ENCODE measurements around the gene PLXNA1.

PLXNA1 gene

GRCh38 chr3:126982471-126983175, at the start of gene PLXNA1:
PLXNA1 (plus strand) TSS chr3:126983115; CDS start chr3:126988594, 5,479 bp downstream.
- Mint-ChIP-seq H3K4me1 (ENCODE audit: low read depth) (peaks cover 19% of the 10 kb centered on the region), H3K36me3 (ENCODE audit: low read depth) (no peaks in the 10 kb centered on the region), H3K27me3 (peaks cover 16% of the 10 kb centered on the region), H3K9me3 (no peaks in the 10 kb centered on the region), H3K4me3 (peak within 1 kb of the TSS; percentile 78), H3K27ac (peak within 1 kb of the TSS; percentile 90)
- peak; percentile 94 for DNase-seq

- no peak overlapping the region for H3K4me3 Mint-ChIP-seq
- H3K27ac Mint-ChIP-seq, result no peak overlapping the region
- H3K9me3 Mint-ChIP-seq, result no peaks in the 10 kb centered on the region
- no peaks in the 10 kb centered on the region for H3K4me1 Mint-ChIP-seq (ENCODE audit: low read depth)
- no peaks in the 10 kb centered on the region for H3K36me3 Mint-ChIP-seq (ENCODE audit: low read depth)
- no peak for DNase-seq
- H3K27me3 Mint-ChIP-seq, result no peaks in the 10 kb centered on the region
Observed at GRCh38 chr3:126934031-126934531, 48.8 kb upstream of the PLXNA1 start.

- Mint-ChIP-seq H3K27ac (no peak overlapping the region), H3K9me3 (no peaks in the 10 kb centered on the region), H3K27me3 (no peaks in the 10 kb centered on the region), H3K4me1 (ENCODE audit: low read depth) (no peaks in the 10 kb centered on the region), H3K4me3 (no peak overlapping the region), H3K36me3 (ENCODE audit: low read depth) (no peaks in the 10 kb centered on the region)
- DNase-seq, result no peak
Observed at GRCh38 chr3:126934991-126935390, 47.9 kb upstream of the PLXNA1 start.

GRCh38 chr3:126935756-126936509, 47.0 kb upstream of the PLXNA1 start:
- no peaks in the 10 kb centered on the region for H3K36me3 Mint-ChIP-seq (ENCODE audit: low read depth)
- no peaks in the 10 kb centered on the region for H3K27me3 Mint-ChIP-seq
- no peak for DNase-seq
- H3K4me3 Mint-ChIP-seq, result no peak overlapping the region
- no peaks in the 10 kb centered on the region for H3K9me3 Mint-ChIP-seq
- no peak overlapping the region for H3K27ac Mint-ChIP-seq
- no peaks in the 10 kb centered on the region for H3K4me1 Mint-ChIP-seq (ENCODE audit: low read depth)

- Mint-ChIP-seq H3K27me3 (no peaks in the 10 kb centered on the region), H3K27ac (no peak overlapping the region)
Observed at GRCh38 chr3:126936853-126937425, 46.0 kb upstream of the PLXNA1 start.

GRCh38 chr3:126937533-126937932, 45.4 kb upstream of the PLXNA1 start:
- DNase-seq, result no peak
- Mint-ChIP-seq H3K4me3 (no peak overlapping the region), H3K27ac (no peak overlapping the region), H3K9me3 (no peaks in the 10 kb centered on the region), H3K4me1 (ENCODE audit: low read depth) (no peaks in the 10 kb centered on the region), H3K27me3 (no peaks in the 10 kb centered on the region), H3K36me3 (ENCODE audit: low read depth) (peaks cover under 1% of the 10 kb centered on the region)

More at GRCh38 chr3:126936853-126937425, 46.0 kb upstream of the PLXNA1 start:
- H3K4me1 Mint-ChIP-seq (ENCODE audit: low read depth), result no peaks in the 10 kb centered on the region
- H3K36me3 Mint-ChIP-seq (ENCODE audit: low read depth), result no peaks in the 10 kb centered on the region
- H3K9me3 Mint-ChIP-seq, result no peaks in the 10 kb centered on the region
- H3K4me3 Mint-ChIP-seq, result no peak overlapping the region
- DNase-seq, result no peak

- Mint-ChIP-seq H3K4me1 (ENCODE audit: low read depth) (no peaks in the 10 kb centered on the region), H3K4me3 (no peak overlapping the region), H3K27me3 (no peaks in the 10 kb centered on the region), H3K9me3 (no peaks in the 10 kb centered on the region), H3K36me3 (ENCODE audit: low read depth) (peaks cover 2% of the 10 kb centered on the region), H3K27ac (no peak overlapping the region)
- DNase-seq, result no peak
Observed at GRCh38 chr3:126937973-126938372, 44.9 kb upstream of the PLXNA1 start.

- H3K36me3 Mint-ChIP-seq (ENCODE audit: low read depth), result peaks cover 2% of the 10 kb centered on the region
- H3K4me3 Mint-ChIP-seq, result no peak overlapping the region
Observed at GRCh38 chr3:126938520-126939337, 44.2 kb upstream of the PLXNA1 start.

GRCh38 chr3:126939338-126939718, 43.6 kb upstream of the PLXNA1 start:
- H3K9me3 Mint-ChIP-seq, result no peaks in the 10 kb centered on the region
- H3K27me3 Mint-ChIP-seq, result no peaks in the 10 kb centered on the region
- H3K4me3 Mint-ChIP-seq, result no peak overlapping the region
- H3K36me3 Mint-ChIP-seq (ENCODE audit: low read depth), result peaks cover 2% of the 10 kb centered on the region
- no peaks in the 10 kb centered on the region for H3K4me1 Mint-ChIP-seq (ENCODE audit: low read depth)
- DNase-seq, result no peak
- H3K27ac Mint-ChIP-seq, result no peak overlapping the region

More at GRCh38 chr3:126938520-126939337, 44.2 kb upstream of the PLXNA1 start:
- Mint-ChIP-seq H3K4me1 (ENCODE audit: low read depth) (no peaks in the 10 kb centered on the region), H3K9me3 (no peaks in the 10 kb centered on the region), H3K27ac (no peak overlapping the region), H3K27me3 (no peaks in the 10 kb centered on the region)
- DNase-seq, result no peak

GRCh38 chr3:126939733-126940132, 43.2 kb upstream of the PLXNA1 start:
- Mint-ChIP-seq H3K36me3 (ENCODE audit: low read depth) (peaks cover 2% of the 10 kb centered on the region), H3K4me1 (ENCODE audit: low read depth) (no peaks in the 10 kb centered on the region), H3K27ac (no peak overlapping the region), H3K9me3 (no peaks in the 10 kb centered on the region), H3K4me3 (no peak overlapping the region), H3K27me3 (no peaks in the 10 kb centered on the region)
- DNase-seq, result no peak

- Mint-ChIP-seq H3K36me3 (ENCODE audit: low read depth) (peaks cover 2% of the 10 kb centered on the region), H3K9me3 (no peaks in the 10 kb centered on the region), H3K27ac (no peak overlapping the region), H3K27me3 (no peaks in the 10 kb centered on the region), H3K4me1 (ENCODE audit: low read depth) (no peaks in the 10 kb centered on the region), H3K4me3 (no peak overlapping the region)
- no peak for DNase-seq
Observed at GRCh38 chr3:126941721-126942270, 41.1 kb upstream of the PLXNA1 start.

GRCh38 chr3:126944089-126944965, 38.6 kb upstream of the PLXNA1 start:
- Mint-ChIP-seq H3K36me3 (ENCODE audit: low read depth) (peaks cover 18% of the 10 kb centered on the region), H3K9me3 (no peaks in the 10 kb centered on the region), H3K4me3 (no peak overlapping the region), H3K4me1 (ENCODE audit: low read depth) (peaks cover 6% of the 10 kb centered on the region), H3K27me3 (no peaks in the 10 kb centered on the region), H3K27ac (no peak overlapping the region)
- DNase-seq, result no peak

- peaks cover 18% of the 10 kb centered on the region for H3K36me3 Mint-ChIP-seq (ENCODE audit: low read depth)
- DNase-seq, result no peak
- H3K27me3 Mint-ChIP-seq, result no peaks in the 10 kb centered on the region
- no peak overlapping the region for H3K4me3 Mint-ChIP-seq
- H3K9me3 Mint-ChIP-seq, result no peaks in the 10 kb centered on the region
- H3K4me1 Mint-ChIP-seq (ENCODE audit: low read depth), result peaks cover 6% of the 10 kb centered on the region
- no peak overlapping the region for H3K27ac Mint-ChIP-seq
Observed at GRCh38 chr3:126945171-126945721, 37.7 kb upstream of the PLXNA1 start.

Data from activated T-cell treated with anti-CD3 and anti-CD28 coated beads, Interleukin-2, amount 50 U/mL, for 24 hours (primary cell).